SU-DHL-6 (cell line): ENCODE results near the gene EFCAB12.
"Not testable (repeated sequence)": the region's sequence is repeated elsewhere in the genome, so short reads cannot be mapped to it uniquely, and the experiment has no call there.

Source experiments
- H2AFZ ChIP-seq: fragments of 200-600 bp; sonication (generic); 2 replicates; pipeline ENCODE4 v1.6.1; 2014; ENCODE audit warnings: low read depth, mild to moderate bottlenecking, moderate library complexity, mixed read lengths, antibody characterized with exemption, low read length; ENCODE audit not compliant: severe bottlenecking
- H3F3A ChIP-seq: fragments of 200-600 bp; shearing (Covaris generic); 2 replicates; pipeline ENCODE4 v1.6.0; 2016; ENCODE audit warnings: antibody characterized with exemption, mild to moderate bottlenecking; ENCODE audit not compliant: insufficient read depth
- H3K27ac ChIP-seq: fragments of 200-600 bp; sonication (generic); 2 replicates; pipeline ENCODE4 v1.5.1; 2016; ENCODE audit warnings: low read depth, mild to moderate bottlenecking, low read length, moderate library complexity, mixed read lengths
- H3K27me3 ChIP-seq: fragments of 200-600 bp; sonication (generic), shearing (Covaris generic); 2 replicates; pipeline ENCODE4 v1.6.0; 2014; ENCODE audit warnings: mild to moderate bottlenecking, low read length
- H3K36me3 ChIP-seq: fragments of 200-600 bp; sonication (generic); 2 replicates; pipeline ENCODE4 v1.6.1; 2014; ENCODE audit warnings: mild to moderate bottlenecking, low read length, mixed read lengths
- H3K4me2 ChIP-seq: fragments of 300-600, 200-600 bp; shearing (Covaris generic), sonication (generic); 2 replicates; pipeline ENCODE4 v1.6.0; 2014; ENCODE audit warnings: low read length, low read depth, mild to moderate bottlenecking; ENCODE audit not compliant: poor library complexity, severe bottlenecking
- H3K4me3 ChIP-seq: fragments of 200-600 bp; sonication (generic); 2 replicates; pipeline ENCODE4 v1.5.1; 2014; ENCODE audit warnings: antibody characterized with exemption, low read length, mild to moderate bottlenecking, mixed read lengths; ENCODE audit not compliant: insufficient read depth, poor library complexity, severe bottlenecking
- H3K79me2 ChIP-seq: fragments of 200-600 bp; sonication (generic); 2 replicates; pipeline ENCODE4 v1.6.1; 2014; ENCODE audit warnings: mild to moderate bottlenecking, low read length, moderate library complexity; ENCODE audit not compliant: insufficient read depth
- H3K9ac ChIP-seq: fragments of 200-600 bp; sonication (generic); 2 replicates; pipeline ENCODE4 v1.7.0; 2014; ENCODE audit warnings: mild to moderate bottlenecking, low read length
- H3K9me2 ChIP-seq: fragments of 200-600 bp; sonication (generic); replicated peaks from 2 replicates; pipeline ENCODE4 v1.6.1; 2014; ENCODE audit warnings: low read length; ENCODE audit not compliant: insufficient read depth
- H3K9me3 ChIP-seq: fragments of 200-600 bp; sonication (generic); 2 replicates; pipeline ENCODE4 v1.6.1; 2014; ENCODE audit warnings: low read length, mixed read lengths; ENCODE audit not compliant: insufficient read depth
- H4K20me1 ChIP-seq: fragments of 200-600 bp; sonication (generic); 2 replicates; pipeline ENCODE4 v1.6.1; 2014; ENCODE audit warnings: low read depth, mild to moderate bottlenecking, antibody characterized with exemption, low read length, moderate library complexity, mixed read lengths
- EZH2phosphoT487 ChIP-seq: fragments of 200-600 bp; sonication (generic), shearing (Covaris generic); conservative IDR thresholded peaks from 2 replicates; pipeline ENCODE4 v1.6.1; 2018; ENCODE audit warnings: mild to moderate bottlenecking, antibody characterized with exemption, low read length, moderate library complexity, mixed read lengths
- TF ChIP-seq, protein P1 (sequence below): fragments of 200-600 bp; sonication (generic); IDR thresholded peaks from one replicate; pipeline ENCODE4 v1.5.1; 2017; ENCODE audit warnings: antibody characterized with exemption, mild to moderate bottlenecking, low read length, moderate library complexity; ENCODE audit not compliant: insufficient read depth, poor library complexity, severe bottlenecking

EFCAB12 gene

GRCh38 chr3:129365296-129366136 lies 62.9 kb downstream of the EFCAB12 start:
- H3K27ac ChIP-seq, result no peak overlapping the region
- TF ChIP-seq EZH2phosphoT487, result no peak
- TF ChIP-seq, protein P1, sequence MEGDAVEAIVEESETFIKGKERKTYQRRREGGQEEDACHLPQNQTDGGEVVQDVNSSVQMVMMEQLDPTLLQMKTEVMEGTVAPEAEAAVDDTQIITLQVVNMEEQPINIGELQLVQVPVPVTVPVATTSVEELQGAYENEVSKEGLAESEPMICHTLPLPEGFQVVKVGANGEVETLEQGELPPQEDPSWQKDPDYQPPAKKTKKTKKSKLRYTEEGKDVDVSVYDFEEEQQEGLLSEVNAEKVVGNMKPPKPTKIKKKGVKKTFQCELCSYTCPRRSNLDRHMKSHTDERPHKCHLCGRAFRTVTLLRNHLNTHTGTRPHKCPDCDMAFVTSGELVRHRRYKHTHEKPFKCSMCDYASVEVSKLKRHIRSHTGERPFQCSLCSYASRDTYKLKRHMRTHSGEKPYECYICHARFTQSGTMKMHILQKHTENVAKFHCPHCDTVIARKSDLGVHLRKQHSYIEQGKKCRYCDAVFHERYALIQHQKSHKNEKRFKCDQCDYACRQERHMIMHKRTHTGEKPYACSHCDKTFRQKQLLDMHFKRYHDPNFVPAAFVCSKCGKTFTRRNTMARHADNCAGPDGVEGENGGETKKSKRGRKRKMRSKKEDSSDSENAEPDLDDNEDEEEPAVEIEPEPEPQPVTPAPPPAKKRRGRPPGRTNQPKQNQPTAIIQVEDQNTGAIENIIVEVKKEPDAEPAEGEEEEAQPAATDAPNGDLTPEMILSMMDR, result no peak

GRCh38 chr3:129364811-129365210 lies 63.6 kb downstream of the EFCAB12 start:
- not testable (repeated sequence) for H3K36me3 ChIP-seq, H4K20me1 ChIP-seq, H3K79me2 ChIP-seq, H3K27me3 ChIP-seq, H3F3A ChIP-seq, H3K4me3 ChIP-seq, H3K27ac ChIP-seq, H3K4me2 ChIP-seq, H2AFZ ChIP-seq, H3K9me3 ChIP-seq, H3K9ac ChIP-seq, H3K9me2 ChIP-seq

More at GRCh38 chr3:129365296-129366136, 62.9 kb downstream of the EFCAB12 start:
- no peak overlapping the region for H3K4me2 ChIP-seq
- no peaks in the 10 kb centered on the region for H3K9me3 ChIP-seq
- H3K36me3 ChIP-seq, result no peaks in the 10 kb centered on the region
- H3K4me3 ChIP-seq, result no peak overlapping the region
- H3F3A ChIP-seq, result no peaks in the 10 kb centered on the region
- no peak overlapping the region for H3K9ac ChIP-seq
- H2AFZ ChIP-seq, result no peak overlapping the region
- no peaks in the 10 kb centered on the region for H4K20me1 ChIP-seq
- H3K79me2 ChIP-seq, result no peaks in the 10 kb centered on the region
- no peaks in the 10 kb centered on the region for H3K9me2 ChIP-seq
- no peaks in the 10 kb centered on the region for H3K27me3 ChIP-seq

DNA sequence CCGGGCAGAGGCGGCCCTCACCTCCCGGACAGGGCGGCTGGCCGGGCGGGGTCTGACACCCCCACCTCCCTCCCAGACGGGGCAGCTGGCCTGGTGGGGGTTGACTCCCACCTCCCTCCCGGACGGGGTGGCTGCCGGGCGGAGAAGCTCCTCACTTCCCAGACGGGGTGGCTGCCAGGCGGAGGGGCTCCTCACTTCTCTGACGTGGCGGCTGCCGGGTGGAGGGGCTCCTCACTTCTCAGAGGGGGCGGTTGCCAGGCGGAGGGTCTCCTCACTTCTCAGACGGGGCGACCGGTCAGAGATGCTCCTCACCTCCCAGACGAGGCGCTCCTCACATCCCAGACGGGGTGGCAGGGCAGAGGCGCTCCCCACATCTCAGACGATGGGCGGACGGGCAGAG lies 65.1 kb downstream of the EFCAB12 start:
- not testable (repeated sequence) for H3K9me3 ChIP-seq, H3K9ac ChIP-seq, H3K36me3 ChIP-seq, H3K4me3 ChIP-seq, H3K79me2 ChIP-seq, H3K27ac ChIP-seq, H3F3A ChIP-seq, H3K4me2 ChIP-seq, H3K27me3 ChIP-seq, H3K9me2 ChIP-seq, H2AFZ ChIP-seq, H4K20me1 ChIP-seq

DNA sequence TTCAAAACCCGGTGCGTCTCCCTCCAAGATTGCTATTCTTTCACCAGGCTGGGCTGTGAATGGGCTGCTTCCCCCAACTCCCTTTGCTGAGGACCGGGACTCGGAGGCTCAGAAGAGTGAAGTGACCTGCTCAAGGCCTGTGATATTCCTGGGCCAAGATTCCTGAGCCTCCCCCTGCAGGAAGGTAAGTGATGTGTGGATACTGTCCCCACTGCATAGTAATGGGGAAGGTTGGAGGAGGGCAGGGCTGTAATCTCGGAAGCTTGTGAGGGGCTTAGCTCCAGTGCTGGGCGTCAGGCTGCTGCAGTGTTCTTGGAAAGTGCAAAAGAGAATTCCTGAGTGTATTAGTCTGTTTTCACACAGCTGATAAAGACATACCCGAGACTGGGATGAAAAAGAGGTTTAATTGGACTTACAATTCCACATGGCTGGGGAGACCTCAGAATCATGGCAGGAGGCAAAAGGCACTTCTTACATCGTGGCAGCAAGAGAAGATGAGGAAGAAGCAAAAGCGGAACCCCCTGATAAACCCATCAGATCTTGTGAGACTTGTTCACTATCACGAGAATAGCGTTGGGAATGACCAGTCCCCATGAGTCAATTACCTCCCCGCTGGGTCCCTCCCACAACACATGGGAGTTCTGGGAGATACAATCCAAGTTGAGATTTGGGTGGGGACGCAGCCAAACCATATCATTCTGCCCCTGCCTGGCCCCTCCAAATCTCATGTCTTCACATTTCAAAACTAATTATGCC lies 67.6 kb downstream of the EFCAB12 start:
- Histone ChIP-seq H3K27ac (no peak overlapping the region), H3K9ac (no peak overlapping the region), H3K36me3 (no peaks in the 10 kb centered on the region), H3K4me3 (no peak overlapping the region), H4K20me1 (no peaks in the 10 kb centered on the region), H3K4me2 (no peak overlapping the region), H2AFZ (no peak overlapping the region), H3K27me3 (no peaks in the 10 kb centered on the region), H3K9me2 (no peaks in the 10 kb centered on the region), H3F3A (no peaks in the 10 kb centered on the region), H3K9me3 (no peaks in the 10 kb centered on the region), H3K79me2 (no peaks in the 10 kb centered on the region)
- TF ChIP-seq, protein P1, result no peak
- no peak for TF ChIP-seq EZH2phosphoT487
